ENCODE data around the gene IGSF9B.

IGSF9B gene

DNA sequence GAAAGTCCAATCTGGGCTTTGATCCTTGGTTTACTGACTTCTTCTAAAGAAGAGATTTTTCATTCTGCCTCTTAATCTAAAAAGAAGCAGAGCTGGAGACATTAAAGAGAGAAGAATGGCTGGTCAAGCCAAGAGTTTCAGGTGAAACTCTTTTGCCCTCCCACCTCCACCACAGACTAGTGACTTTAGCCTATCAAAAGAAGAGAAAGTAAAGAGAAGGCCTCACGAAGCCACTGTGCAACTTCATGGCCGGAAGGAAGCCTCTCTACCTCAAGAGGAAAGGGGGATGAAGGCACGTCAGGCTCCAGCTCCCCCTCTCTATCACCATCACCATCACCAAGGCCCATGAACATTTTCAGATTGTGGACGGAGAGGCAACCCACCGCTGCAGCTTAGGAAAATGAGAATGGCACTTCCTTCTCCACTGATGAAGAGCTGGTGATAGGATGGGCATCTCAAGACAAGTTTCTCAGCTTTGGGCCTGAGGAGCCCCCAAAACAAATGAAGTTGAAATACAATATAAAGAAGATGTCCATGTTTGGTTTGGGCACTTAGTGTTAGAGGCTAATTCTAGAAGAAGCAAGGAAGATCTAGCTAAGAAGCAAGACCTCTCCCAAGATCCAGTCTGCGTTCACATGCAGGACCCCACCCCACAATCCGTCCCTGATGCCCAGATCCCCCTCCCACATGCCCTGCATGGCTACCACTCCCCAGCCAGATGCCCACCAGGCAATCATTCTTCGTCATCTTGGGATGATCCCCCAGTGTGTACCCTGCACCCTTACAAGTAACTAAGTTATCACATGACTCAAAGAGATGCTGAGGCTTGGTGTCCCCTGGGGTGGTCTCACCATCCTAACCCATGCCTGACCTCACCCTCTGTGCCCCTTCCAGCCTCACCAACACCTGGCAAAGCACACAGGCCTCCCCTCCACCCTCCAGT is 52.6 kb downstream of the IGSF9B start:
- TF ChIP-seq CTCF (IDR thresholded peaks at IDR 0.05; ENCODE audit: extremely low read depth, insufficient read depth, missing control alignments), result no peak
- no peak for DNase-seq (ENCODE audit: low spot score)
- in situ Hi-C loops (cut with MboI; ENCODE audit: low pct_unique_long_range_greater_than_20kb, low sequenced_read_pairs, unreplicated experiment), result no loop called here

- in situ Hi-C loops (cut with MboI; ENCODE audit: low pct_unique_long_range_greater_than_20kb, low sequenced_read_pairs, unreplicated experiment), result no loop called here
- no peak for TF ChIP-seq CTCF (IDR thresholded peaks at IDR 0.05; ENCODE audit: extremely low read depth, insufficient read depth, missing control alignments)
- no peak for DNase-seq (ENCODE audit: low spot score)
Measured at GRCh38 chr11:133903056-133903455, 53.7 kb downstream of the IGSF9B start.

- no peak for TF ChIP-seq CTCF (IDR thresholded peaks at IDR 0.05; ENCODE audit: extremely low read depth, insufficient read depth, missing control alignments)
- no peak for DNase-seq (ENCODE audit: low spot score)
- in situ Hi-C loops (cut with MboI; ENCODE audit: low pct_unique_long_range_greater_than_20kb, low sequenced_read_pairs, unreplicated experiment), result no loop called here
Measured at GRCh38 chr11:133902506-133902905, 54.3 kb downstream of the IGSF9B start.

DNA sequence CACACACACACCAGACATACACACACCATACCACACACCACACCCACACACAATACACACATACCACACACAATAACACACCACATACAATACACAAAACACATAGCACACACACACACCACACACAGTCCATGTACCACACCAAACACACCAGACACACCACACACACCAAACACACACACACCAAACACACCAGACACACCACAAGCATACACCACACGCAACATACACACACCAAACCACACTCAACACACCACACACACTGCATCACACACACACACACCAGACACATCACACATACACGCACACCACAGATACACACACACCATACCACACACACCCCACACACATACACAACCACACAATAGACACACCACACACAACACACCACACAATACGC is 54.8 kb downstream of the IGSF9B start:
- in situ Hi-C loops (cut with MboI; ENCODE audit: low pct_unique_long_range_greater_than_20kb, low sequenced_read_pairs, unreplicated experiment), result no loop called here
- no peak for DNase-seq (ENCODE audit: low spot score)
- TF ChIP-seq CTCF (IDR thresholded peaks at IDR 0.05; ENCODE audit: extremely low read depth, insufficient read depth, missing control alignments), result no peak

DNA sequence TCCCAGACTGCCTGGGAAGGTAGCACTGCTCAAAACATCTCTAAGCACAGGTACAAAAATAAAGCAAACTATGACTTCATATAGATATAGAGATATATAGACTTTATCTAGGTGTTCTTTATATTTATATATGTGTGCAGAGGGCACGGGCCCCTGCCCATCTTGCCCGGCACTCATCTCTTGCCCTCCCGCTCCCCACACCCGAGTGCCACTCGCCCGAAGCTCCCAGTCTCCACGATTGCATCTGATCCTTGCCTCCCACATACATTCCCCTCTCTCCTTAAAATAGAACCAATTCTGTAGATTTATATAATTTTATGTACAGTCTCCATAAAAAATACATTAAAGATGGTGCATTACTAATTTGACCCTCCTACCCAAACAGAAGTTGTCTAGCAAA is 55.5 kb downstream of the IGSF9B start:
- TF ChIP-seq CTCF (IDR thresholded peaks at IDR 0.05; ENCODE audit: extremely low read depth, insufficient read depth, missing control alignments), result no peak
- no peak for DNase-seq (ENCODE audit: low spot score)
- in situ Hi-C loops (cut with MboI; ENCODE audit: low pct_unique_long_range_greater_than_20kb, low sequenced_read_pairs, unreplicated experiment), result no loop called here

DNA sequence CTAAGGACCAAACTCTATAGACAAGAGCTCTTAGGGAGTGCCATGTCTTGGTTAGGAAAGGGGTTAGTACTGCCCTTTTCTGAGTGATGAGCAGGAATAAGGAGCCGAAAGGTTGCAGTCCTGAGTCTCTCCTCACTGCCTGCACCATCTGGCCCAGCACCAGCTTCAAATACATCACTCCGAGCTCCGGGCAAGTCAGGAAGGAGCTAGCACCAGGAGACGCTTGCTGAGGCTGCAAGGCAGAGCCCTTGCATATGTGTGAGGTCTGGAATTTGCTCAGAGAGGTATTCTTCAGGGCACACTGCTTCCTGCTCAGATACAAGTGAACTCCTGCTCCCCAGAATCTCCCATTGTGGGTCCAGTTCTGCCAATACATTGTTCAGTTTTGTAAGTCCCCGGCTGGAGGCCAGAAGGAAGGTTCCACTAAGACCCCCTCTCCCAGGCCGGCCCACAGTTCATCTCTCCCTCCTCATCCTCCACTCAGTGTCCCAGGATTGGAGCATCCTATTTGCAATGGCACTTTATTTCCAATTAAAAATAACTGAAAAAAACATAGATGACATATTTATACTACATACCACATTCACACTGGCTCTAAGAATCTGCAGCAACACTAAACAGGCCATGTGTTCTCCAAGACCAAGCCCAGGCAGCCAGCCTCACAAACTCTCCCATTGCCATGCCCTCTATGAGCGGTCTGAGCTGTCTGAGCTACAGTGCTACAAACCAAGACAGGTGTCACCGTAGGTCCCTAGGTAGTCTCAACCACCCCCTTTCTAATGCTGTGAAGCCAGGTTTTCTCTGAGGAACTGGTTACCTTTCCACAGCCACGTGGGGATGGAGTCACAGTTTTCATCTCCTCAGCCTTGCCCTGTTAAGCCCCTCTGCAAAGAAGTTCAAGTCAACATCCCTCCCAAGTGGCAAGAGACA is 56.3 kb downstream of the IGSF9B start:
- TF ChIP-seq CTCF (IDR thresholded peaks at IDR 0.05; ENCODE audit: extremely low read depth, insufficient read depth, missing control alignments), result no peak
- in situ Hi-C loops (cut with MboI; ENCODE audit: low pct_unique_long_range_greater_than_20kb, low sequenced_read_pairs, unreplicated experiment), result no loop called here

More for the DNA sequence above, 56.3 kb downstream of the IGSF9B start:
- DNase-seq (ENCODE audit: low spot score), result no peak
